ENCODE data around the gene CSNK1A1.
"Not testable (repeated sequence)": the region's sequence is repeated elsewhere in the genome, so short reads cannot be mapped to it uniquely, and the experiment has no call there.

CSNK1A1 gene

DNA sequence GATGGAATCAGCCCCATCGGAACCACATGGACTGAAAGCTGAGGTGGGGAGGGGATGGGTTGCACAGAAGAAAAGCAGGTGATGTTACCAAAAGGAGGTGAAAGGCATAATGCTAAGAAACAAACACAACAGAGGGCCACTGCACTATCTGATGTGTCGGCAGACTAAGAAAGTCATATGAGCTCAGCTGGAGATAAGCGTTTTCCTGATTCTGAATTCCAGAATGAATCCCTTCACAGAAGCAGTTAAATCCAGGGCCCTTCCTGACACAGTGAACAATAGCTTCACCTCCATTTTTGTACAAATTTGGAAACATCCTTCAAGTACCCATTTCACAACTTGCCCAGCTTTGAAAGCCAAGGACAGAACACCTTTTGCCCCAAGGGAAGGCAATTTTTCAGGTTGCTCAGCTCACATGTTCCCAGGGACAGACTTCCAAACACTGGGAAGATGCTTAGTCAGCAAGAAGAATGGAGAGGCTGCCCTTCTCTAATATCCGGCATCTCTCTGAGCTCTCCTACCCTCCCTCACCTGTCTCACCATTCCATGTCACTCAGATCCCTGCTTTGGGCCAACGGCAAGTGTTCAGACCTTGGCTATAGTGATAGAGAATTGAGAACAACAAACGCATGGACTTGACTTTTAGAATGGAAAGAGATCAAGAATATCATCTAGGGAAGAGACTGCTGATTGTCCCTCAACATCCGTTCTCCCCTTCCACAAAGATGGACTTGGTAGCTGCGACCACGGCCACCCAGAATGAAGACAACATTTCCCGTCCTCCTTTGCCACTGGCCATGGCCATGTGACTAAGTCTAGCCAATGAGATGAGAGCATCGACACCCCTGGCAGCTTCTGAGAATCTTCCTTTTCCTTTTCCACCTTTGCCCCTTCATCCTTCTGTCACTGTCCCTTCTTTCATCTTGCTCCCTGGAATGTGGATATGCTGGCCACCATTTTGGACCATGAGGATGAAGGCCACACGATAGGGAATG lies 103.6 kb downstream of the CSNK1A1 start:
- H3K4me3 ChIP-seq (ENCODE audit: low read length): no peak overlapping the region
- DNase-seq (ENCODE audit: low read depth, low spot score): no peak

DNA sequence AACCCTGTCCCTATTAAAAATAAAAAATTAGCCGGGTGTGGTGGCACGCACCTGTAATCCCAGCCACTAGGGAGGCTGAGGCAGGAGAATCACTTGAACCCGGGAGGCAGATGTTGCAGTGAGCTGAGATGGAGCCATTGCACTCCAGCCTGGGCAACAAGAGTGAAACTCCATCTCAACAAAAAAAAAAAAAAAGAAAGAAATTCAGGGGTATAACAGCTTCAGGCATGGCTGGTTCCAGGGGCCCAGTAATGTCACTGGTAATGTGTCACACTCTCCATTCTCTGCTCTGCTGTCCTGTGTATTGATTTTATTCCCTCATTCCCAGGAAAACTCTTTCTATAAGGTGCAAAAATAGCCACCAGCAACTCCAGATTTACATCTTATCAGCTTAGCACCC lies 104.4 kb downstream of the CSNK1A1 start:
- not testable (repeated sequence) for DNase-seq (ENCODE audit: low read depth, low spot score); H3K4me3 ChIP-seq (ENCODE audit: low read length)

DNA sequence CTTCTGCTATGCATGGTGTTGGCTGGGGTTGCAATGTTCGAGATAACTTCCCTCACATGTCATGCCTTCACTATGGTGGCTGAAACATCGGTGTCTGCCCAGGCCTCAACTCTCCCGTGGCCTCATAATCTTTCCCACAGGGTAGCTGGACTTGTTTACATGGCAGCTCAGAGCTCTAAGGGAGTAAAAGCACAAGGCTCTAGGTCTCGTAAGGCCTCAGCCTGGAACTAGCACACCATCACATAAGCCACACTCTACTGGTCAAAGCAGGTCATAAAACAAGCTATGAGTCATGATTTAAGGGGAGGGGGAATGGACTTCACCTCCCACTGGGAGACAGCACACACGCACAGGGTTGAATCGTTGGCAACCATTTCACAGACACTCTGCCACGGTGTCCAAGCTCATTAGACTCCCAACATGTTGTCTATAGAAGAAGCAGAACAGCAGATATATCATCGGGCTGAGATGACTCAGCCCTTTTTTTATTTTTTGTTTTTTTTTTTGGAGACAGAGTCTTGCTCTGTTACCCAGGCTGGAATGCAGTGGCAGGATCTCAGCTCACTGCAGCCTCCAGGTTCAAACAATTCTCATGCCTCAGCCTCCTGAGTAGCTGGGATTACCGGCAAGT lies 105.4 kb downstream of the CSNK1A1 start:
- no peak for DNase-seq (ENCODE audit: low read depth, low spot score)
- H3K4me3 ChIP-seq (ENCODE audit: low read length): no peak overlapping the region

DNA sequence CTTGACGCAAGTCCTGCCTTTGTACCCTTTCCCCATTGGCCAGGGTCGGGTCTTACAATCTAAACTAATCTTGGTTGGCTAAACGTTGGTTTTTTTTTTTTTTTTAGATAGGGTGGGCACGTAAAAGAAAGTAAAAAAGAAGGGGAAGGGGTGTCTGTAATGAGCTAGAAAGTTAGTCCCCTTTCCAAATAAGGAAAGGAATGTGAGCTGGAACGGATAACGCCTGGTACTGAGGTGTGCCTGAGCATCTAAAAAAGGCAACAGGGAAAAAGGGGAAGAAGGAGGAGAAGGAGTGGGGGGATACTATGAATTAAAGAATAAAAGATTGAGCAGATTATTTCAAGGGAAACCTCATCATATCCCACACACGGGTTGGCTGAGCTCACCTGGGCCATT lies 105.9 kb downstream of the CSNK1A1 start:
- no peak for DNase-seq (ENCODE audit: low read depth, low spot score)
- no peak overlapping the region for H3K4me3 ChIP-seq (ENCODE audit: low read length)

DNA sequence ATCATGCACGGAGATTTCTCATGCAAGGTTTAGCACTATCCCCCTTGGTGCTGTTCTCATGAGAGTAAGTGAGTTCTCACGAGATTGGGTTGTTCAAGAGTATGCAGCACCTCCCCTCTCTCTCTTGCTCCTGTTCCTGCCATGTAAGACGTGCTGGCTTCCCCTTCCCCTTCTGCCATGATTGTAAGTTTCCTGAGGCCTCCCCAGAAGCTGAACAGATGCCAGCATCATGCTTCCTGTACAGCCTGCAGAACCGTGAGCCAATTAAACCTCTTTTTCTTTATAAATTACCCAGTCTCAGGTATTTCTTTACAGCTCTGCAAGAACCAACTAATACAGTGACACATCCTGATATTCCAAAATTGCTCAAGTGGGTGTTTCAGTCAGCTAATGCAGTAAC lies 106.8 kb downstream of the CSNK1A1 start:
- not testable (repeated sequence) for DNase-seq (ENCODE audit: low read depth, low spot score); H3K4me3 ChIP-seq (ENCODE audit: low read length)

DNA sequence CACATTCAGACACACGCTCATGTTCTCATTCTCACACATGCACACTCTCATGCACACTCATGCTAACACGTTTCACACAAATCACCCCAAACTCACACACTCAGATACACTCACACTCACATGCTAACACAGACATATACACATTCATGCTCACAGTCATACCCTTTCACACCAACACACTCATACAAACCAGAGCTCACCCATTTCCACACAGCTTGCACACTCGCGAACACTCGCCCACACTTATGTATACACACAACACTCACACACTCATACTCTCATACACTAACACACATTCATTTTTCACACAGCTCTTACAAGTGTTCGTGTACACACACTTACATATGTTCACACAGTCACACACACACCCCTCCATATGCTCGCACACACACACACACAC lies 108.0 kb downstream of the CSNK1A1 start:
- DNase-seq (ENCODE audit: low read depth, low spot score): no peak
- H3K4me3 ChIP-seq (ENCODE audit: low read length): no peak overlapping the region

DNA sequence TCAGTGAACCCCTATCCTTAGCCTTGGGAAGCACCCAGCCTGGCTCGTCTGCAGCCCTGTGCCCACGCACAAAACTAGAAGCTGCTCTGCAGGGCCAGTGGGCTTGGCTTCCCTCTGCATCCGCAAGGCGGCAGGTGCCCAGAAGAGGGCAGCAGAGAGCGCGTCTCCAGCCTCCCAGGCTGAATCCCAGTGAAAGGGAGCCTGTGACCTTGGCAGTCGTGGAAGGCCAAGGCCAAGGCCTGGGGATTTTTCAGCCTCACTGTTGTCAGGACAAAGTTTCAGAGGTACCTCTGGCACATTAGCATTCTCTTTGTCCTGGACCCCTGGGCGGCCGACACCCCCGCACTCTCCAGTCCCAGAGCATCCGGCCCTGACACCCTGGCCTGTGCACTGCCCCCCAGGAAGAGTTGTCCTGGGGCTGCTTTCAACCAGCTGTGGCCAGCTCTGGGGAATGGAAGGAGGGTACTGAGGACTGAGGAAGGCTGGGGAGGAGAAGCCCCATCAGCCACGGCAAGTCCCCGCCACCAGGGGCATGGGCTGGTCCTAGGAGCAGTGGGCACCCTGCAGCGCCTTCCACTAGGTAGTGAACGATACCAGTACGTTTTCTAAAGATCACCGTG lies 108.6 kb downstream of the CSNK1A1 start:
- DNase-seq (ENCODE audit: low read depth, low spot score): no peak
- no peak overlapping the region for H3K4me3 ChIP-seq (ENCODE audit: low read length)
